GM12865 (cell line): ENCODE measurements around the gene MBNL1.

ENCODE experiments used
- DNase-seq: peaks from one replicate; pipeline ENCODE4 v3.0.0; 2010; ENCODE audit warnings: low read depth
- H3K4me3 ChIP-seq: 2 replicates; pipeline ENCODE4 v1.5.1; 2011; ENCODE audit warnings: mild to moderate bottlenecking, low read depth, low read length, control low read depth
- CTCF ChIP-seq: IDR thresholded peaks from 2 replicates; pipeline ENCODE4 v1.5.1; 2011; ENCODE audit warnings: low read length, control low read depth, low read depth, inconsistent platforms; ENCODE audit not compliant: insufficient read depth; ENCODE audit errors: missing control alignments

Gene MBNL1

GRCh38 chr3:152376351-152377183 lies 107.8 kb downstream of the MBNL1 start:
- peak; percentile 90 for DNase-seq

GRCh38 chr3:152377184-152377570 lies 108.4 kb downstream of the MBNL1 start:
- DNase-seq, result no peak
- H3K4me3 ChIP-seq, result peak overlapping the region; percentile 24
- TF ChIP-seq CTCF, result no peak

More at GRCh38 chr3:152376351-152377183, 107.8 kb downstream of the MBNL1 start:
- no peak for TF ChIP-seq CTCF
- peak overlapping the region; percentile 39 for H3K4me3 ChIP-seq

GRCh38 chr3:152379415-152380042 lies 110.8 kb downstream of the MBNL1 start:
- no peak for TF ChIP-seq CTCF
- H3K4me3 ChIP-seq, result no peak overlapping the region
- DNase-seq, result no peak

GRCh38 chr3:152380043-152380442 lies 111.3 kb downstream of the MBNL1 start:
- H3K4me3 ChIP-seq, result no peak overlapping the region
- TF ChIP-seq CTCF, result no peak
- no peak for DNase-seq

GRCh38 chr3:152381881-152382295 lies 113.2 kb downstream of the MBNL1 start:
- TF ChIP-seq CTCF, result no peak
- DNase-seq, result peak; percentile 22
- peak overlapping the region; percentile 70 for H3K4me3 ChIP-seq

- peak; percentile 32 for DNase-seq
- H3K4me3 ChIP-seq, result peak overlapping the region; percentile 70
- TF ChIP-seq CTCF, result no peak
These were observed 113.8 kb downstream of the MBNL1 start for GRCh38 chr3:152382312-152383135.
